Right cardiac atrium (tissue), 5 donors: ENCODE data around the gene TTLL9. TPM values are rescaled to one million over a fixed set of nuclear protein-coding genes. Genes with fewer than 3 reads are reported as not detected.

ENCODE experiments used
- ATAC-seq, 2 donors: fragments of 200-7000 bp; cut with Tn5 transposase; one replicate each; pipeline versions ENCODE4 v1.8.0 to v1.9.1; 2020; ENCODE audit warnings: moderate library complexity in 2 of 2, mild to moderate bottlenecking in 1 of 2
- DNase-seq, 3 donors: peaks; one replicate each; pipeline ENCODE4 v3.0.0-alpha.2; 2020
- H3K27ac ChIP-seq: one replicate; pipeline ENCODE4 v1.5.1; 2013; ENCODE audit warnings: mild to moderate bottlenecking, low read length, control low read depth, moderate library complexity
- H3K27me3 ChIP-seq: one replicate; pipeline ENCODE4 v1.6.1; 2013; ENCODE audit not compliant: control insufficient read depth, insufficient read depth
- H3K4me1 ChIP-seq: one replicate; pipeline ENCODE4 v1.6.1; 2013; ENCODE audit warnings: low read length; ENCODE audit not compliant: control insufficient read depth, insufficient read depth
- H3K4me3 ChIP-seq: one replicate; pipeline ENCODE4 v1.5.1; 2013; ENCODE audit warnings: low read length, control low read depth
- H3K9me3 ChIP-seq: one replicate; pipeline ENCODE4 v1.6.1; 2013; ENCODE audit warnings: low read length; ENCODE audit not compliant: control insufficient read depth
- WGBS: extraction: QIAGEN DNeasy Blood & Tissue Kit; methylation state at CpG from one replicate; pipeline ENCODE4 v1.1.7; 2013; 5-methylcytosine and 5-hydroxymethylcytosine counted together
- intact Hi-C, 4 donors: fragments of 100-400 bp; cut with DNase I; formaldehyde crosslinking; loops; one replicate each; pipeline versions ENCODE4 v1.11.0 to v1.14.0; 2022 to 2023
- polyA plus RNA-seq: library from polyadenylated mRNA; stranded (reverse); fragments of 200-250 nt; gene quantifications from one replicate; pipeline ENCODE4 v1.2.3, GENCODE V29; 2013
- total RNA-seq, 4 donors: library from RNA; stranded (reverse); fragmentation: NEBNext Ultra II Directional; extraction: Animal tissue kit (Norgen Biotek cat#: 25700); gene quantifications; one replicate each; pipeline ENCODE4 v1.2.1, GENCODE V29; 2021
- donor health status: healthy with polysubstance abuse.
- donor health status: DM: no; HTN: yes; CAD: no.
- donor health status: DM: no; HTN: no; CAD: no.
- donor health status: DM: no; HTN: yes; CAD: no; lungs with severe emphysema.
- donor health status: DM: yes; HTN: yes; CAD: no.

TTLL9 gene
- total and polyA plus RNA-seq, 5 donors: 0.14 to 0.19 (median 0.15) TPM; not detected in 2

GRCh38 chr20:31937820-31938219 is 67.4 kb downstream of the TTLL9 start:
- Histone ChIP-seq H3K9me3 (no peaks in the 10 kb centered on the region), H3K4me3 (no peak overlapping the region), H3K27ac (no peak overlapping the region), H3K27me3 (no peaks in the 10 kb centered on the region), H3K4me1 (no peaks in the 10 kb centered on the region)
- intact Hi-C loops: no loop called here
- ATAC-seq (no peak), DNase-seq (no peak)
- WGBS: 78% methylated on average over 1 of the region's 1 CpG

- WGBS: 92% methylated on average over 2 of the region's 2 CpGs
- Histone ChIP-seq H3K4me3 (no peak overlapping the region), H3K9me3 (no peaks in the 10 kb centered on the region), H3K27me3 (no peaks in the 10 kb centered on the region), H3K27ac (no peak overlapping the region), H3K4me1 (peaks cover 2% of the 10 kb centered on the region)
- intact Hi-C loops: no loop called here
- no peak for DNase-seq
- no peak for ATAC-seq
Observed at GRCh38 chr20:31939661-31940060, 69.2 kb downstream of the TTLL9 start.

GRCh38 chr20:31943052-31943471 is 72.6 kb downstream of the TTLL9 start:
- no peak overlapping the region for H3K4me3 ChIP-seq
- intact Hi-C loops: no loop called here
- H3K27me3 ChIP-seq: no peaks in the 10 kb centered on the region
- H3K27ac ChIP-seq: peak overlapping the region; percentile 25
- no peaks in the 10 kb centered on the region for H3K9me3 ChIP-seq
- ATAC-seq (peak; percentile 57 to 81), DNase-seq (peak; percentile 65 to 87 (median 77))
- peaks cover 2% of the 10 kb centered on the region for H3K4me1 ChIP-seq
- WGBS: 42% methylated on average over 2 of the region's 2 CpGs

GRCh38 chr20:31945319-31945718 is 74.9 kb downstream of the TTLL9 start:
- H3K4me1 ChIP-seq: peaks cover 4% of the 10 kb centered on the region
- H3K27ac ChIP-seq: no peak overlapping the region
- H3K4me3 ChIP-seq: no peak overlapping the region
- H3K27me3 ChIP-seq: no peaks in the 10 kb centered on the region
- ATAC-seq: no peak
- 79% methylated on average over 4 of the region's 4 CpGs for WGBS
- H3K9me3 ChIP-seq: no peaks in the 10 kb centered on the region
- DNase-seq: no peak
- intact Hi-C loops: no loop called here

GRCh38 chr20:31945785-31946184 is 75.4 kb downstream of the TTLL9 start:
- Histone ChIP-seq H3K4me1 (peaks cover 5% of the 10 kb centered on the region), H3K4me3 (no peak overlapping the region), H3K27ac (no peak overlapping the region), H3K27me3 (no peaks in the 10 kb centered on the region), H3K9me3 (no peaks in the 10 kb centered on the region)
- peak in 1 of 2 donors; percentile 19 for ATAC-seq
- 56% methylated on average over 6 of the region's 6 CpGs for WGBS
- DNase-seq: no peak
- intact Hi-C loops: no loop called here

GRCh38 chr20:31948008-31948407 is 77.6 kb downstream of the TTLL9 start:
- Histone ChIP-seq H3K4me3 (no peak overlapping the region), H3K9me3 (no peaks in the 10 kb centered on the region), H3K27me3 (no peaks in the 10 kb centered on the region), H3K4me1 (peaks cover 8% of the 10 kb centered on the region), H3K27ac (no peak overlapping the region)
- DNase-seq: no peak
- intact Hi-C loops: no loop called here
- 96% methylated on average over 2 of the region's 2 CpGs for WGBS
- no peak for ATAC-seq

GRCh38 chr20:31949877-31950646 is 79.6 kb downstream of the TTLL9 start:
- WGBS: 62% methylated on average over 9 of the region's 9 CpGs
- Histone ChIP-seq H3K27ac (no peak overlapping the region), H3K4me3 (no peak overlapping the region), H3K9me3 (no peaks in the 10 kb centered on the region), H3K27me3 (no peaks in the 10 kb centered on the region), H3K4me1 (peaks cover 6% of the 10 kb centered on the region)
- no peak for ATAC-seq
- intact Hi-C loops: loop anchor here (5.0 to 10.0 kb wide), 3 partner anchors 75 to 98 kb away; no protein-coding TSS in a partner anchor
- DNase-seq: no peak

GRCh38 chr20:31951203-31951529 is 80.7 kb downstream of the TTLL9 start:
- DNase-seq (no peak), ATAC-seq (no peak)
- H3K4me1 ChIP-seq: peaks cover 6% of the 10 kb centered on the region
- H3K4me3 ChIP-seq: peak overlapping the region; percentile 85
- peak overlapping the region; percentile 55 for H3K27ac ChIP-seq
- WGBS: 5% methylated on average over 6 of the region's 6 CpGs
- no peaks in the 10 kb centered on the region for H3K9me3 ChIP-seq
- intact Hi-C loops: loop anchor here (5.0 to 10.0 kb wide), 3 partner anchors 74 to 99 kb away; no protein-coding TSS in a partner anchor
- H3K27me3 ChIP-seq: no peaks in the 10 kb centered on the region

- Histone ChIP-seq H3K9me3 (no peaks in the 10 kb centered on the region), H3K27ac (peak within 1 kb of the TSS; percentile 55), H3K27me3 (no peaks in the 10 kb centered on the region), H3K4me1 (peaks cover 6% of the 10 kb centered on the region), H3K4me3 (peak within 1 kb of the TSS; percentile 85)
- ATAC-seq (peak; percentile 97), DNase-seq (peak; percentile 96 to 99 (median 99))
- intact Hi-C loops: loop anchor here (2.0 to 10.0 kb wide), 4 partner anchors 73 to 99 kb away; no protein-coding TSS in a partner anchor
- under 1% methylated on average over 63 of the region's 63 CpGs for WGBS
Observed at GRCh38 chr20:31951530-31952453, 81.4 kb downstream of the TTLL9 start, which contains the start of gene PDRG1. PDRG1 (minus strand) TSS chr20:31952046; CDS start chr20:31951961, 85 bp downstream.

- Histone ChIP-seq H3K27me3 (no peaks in the 10 kb centered on the region), H3K27ac (no peak overlapping the region), H3K4me3 (no peak overlapping the region), H3K9me3 (no peaks in the 10 kb centered on the region), H3K4me1 (peaks cover 6% of the 10 kb centered on the region)
- ATAC-seq: no peak
- intact Hi-C loops: loop anchor here (2.0 to 10.0 kb wide), 4 partner anchors 71 to 101 kb away; no protein-coding TSS in a partner anchor
- 84% methylated on average over 6 of the region's 6 CpGs for WGBS
- no peak for DNase-seq
Observed at GRCh38 chr20:31953556-31954148, 83.2 kb downstream of the TTLL9 start.
